Measurements from ENCODE around the gene KLHL6. TPM values are rescaled to one million over a fixed set of nuclear protein-coding genes. Genes with fewer than 3 reads are reported as not detected.

KLHL6 gene
- total and polyA plus RNA-seq, 10 of the 15 experiments (the other 5 are each of a cell fraction or from before 2014, with no cell fraction given): 4.0 to 91.8 (median 24.4) TPM

GRCh38 chr3:183533412-183534132, 21.9 kb downstream of the KLHL6 start (continued):
- no peak for TF ChIP-seq E2F8 (IDR thresholded peaks at IDR 0.05; ENCODE audit: low read depth, partially characterized antibody)
- TF ChIP-seq CEBPB (IDR thresholded peaks at IDR 0.05; ENCODE audit: borderline replicate concordance in 1 of 2, low read depth in 2 of 2, low read length in 2 of 2): 0 out of 4 replicates have a peak, but pooled peaks of 1 of the 2 experiments have one; percentile 32
- no peak for TF ChIP-seq MYC (IDR thresholded peaks at IDR 0.05; ENCODE audit: insufficient read depth, insufficient read length, insufficient replicate concordance, low read length, severe bottlenecking)
- no peak for TF ChIP-seq POLR2AphosphoS2 (IDR thresholded peaks at IDR 0.05; ENCODE audit: low read depth, low read length)
- no peak for TF ChIP-seq ATF3 (IDR thresholded peaks at IDR 0.05; ENCODE audit: borderline replicate concordance, extremely low read depth, low read depth, low read length)
- no peak for TF ChIP-seq CHD4 (IDR thresholded peaks at IDR 0.05)
- TF ChIP-seq MTA2 (IDR thresholded peaks at IDR 0.05; ENCODE audit: low read depth): peak; percentile 70
- TF ChIP-seq ZNF207 (IDR thresholded peaks at IDR 0.05; ENCODE audit: borderline replicate concordance): no peak
- no peak for TF ChIP-seq RBBP5 (conservative IDR thresholded peaks at IDR 0.05)
- no peak; the same call in 1 of the 2 replicates for TF ChIP-seq NBN (IDR thresholded peaks at IDR 0.05)
- peak; percentile 84 to 86 for TF ChIP-seq BHLHE40 (IDR thresholded peaks at IDR 0.05; ENCODE audit: borderline replicate concordance in 1 of 2, low read depth in 2 of 2, low read length in 1 of 2)
- TF ChIP-seq NR2C1 (IDR thresholded peaks at IDR 0.05): no peak
- TF ChIP-seq EZH2 (IDR thresholded peaks at IDR 0.05; ENCODE audit: borderline replicate concordance, control insufficient read depth, low read depth, low read length): no peak
- TF ChIP-seq, protein P1, sequence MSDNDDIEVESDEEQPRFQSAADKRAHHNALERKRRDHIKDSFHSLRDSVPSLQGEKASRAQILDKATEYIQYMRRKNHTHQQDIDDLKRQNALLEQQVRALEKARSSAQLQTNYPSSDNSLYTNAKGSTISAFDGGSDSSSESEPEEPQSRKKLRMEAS (IDR thresholded peaks at IDR 0.05; ENCODE audit: low read depth, low read length): no peak
- TF ChIP-seq, protein P2, sequence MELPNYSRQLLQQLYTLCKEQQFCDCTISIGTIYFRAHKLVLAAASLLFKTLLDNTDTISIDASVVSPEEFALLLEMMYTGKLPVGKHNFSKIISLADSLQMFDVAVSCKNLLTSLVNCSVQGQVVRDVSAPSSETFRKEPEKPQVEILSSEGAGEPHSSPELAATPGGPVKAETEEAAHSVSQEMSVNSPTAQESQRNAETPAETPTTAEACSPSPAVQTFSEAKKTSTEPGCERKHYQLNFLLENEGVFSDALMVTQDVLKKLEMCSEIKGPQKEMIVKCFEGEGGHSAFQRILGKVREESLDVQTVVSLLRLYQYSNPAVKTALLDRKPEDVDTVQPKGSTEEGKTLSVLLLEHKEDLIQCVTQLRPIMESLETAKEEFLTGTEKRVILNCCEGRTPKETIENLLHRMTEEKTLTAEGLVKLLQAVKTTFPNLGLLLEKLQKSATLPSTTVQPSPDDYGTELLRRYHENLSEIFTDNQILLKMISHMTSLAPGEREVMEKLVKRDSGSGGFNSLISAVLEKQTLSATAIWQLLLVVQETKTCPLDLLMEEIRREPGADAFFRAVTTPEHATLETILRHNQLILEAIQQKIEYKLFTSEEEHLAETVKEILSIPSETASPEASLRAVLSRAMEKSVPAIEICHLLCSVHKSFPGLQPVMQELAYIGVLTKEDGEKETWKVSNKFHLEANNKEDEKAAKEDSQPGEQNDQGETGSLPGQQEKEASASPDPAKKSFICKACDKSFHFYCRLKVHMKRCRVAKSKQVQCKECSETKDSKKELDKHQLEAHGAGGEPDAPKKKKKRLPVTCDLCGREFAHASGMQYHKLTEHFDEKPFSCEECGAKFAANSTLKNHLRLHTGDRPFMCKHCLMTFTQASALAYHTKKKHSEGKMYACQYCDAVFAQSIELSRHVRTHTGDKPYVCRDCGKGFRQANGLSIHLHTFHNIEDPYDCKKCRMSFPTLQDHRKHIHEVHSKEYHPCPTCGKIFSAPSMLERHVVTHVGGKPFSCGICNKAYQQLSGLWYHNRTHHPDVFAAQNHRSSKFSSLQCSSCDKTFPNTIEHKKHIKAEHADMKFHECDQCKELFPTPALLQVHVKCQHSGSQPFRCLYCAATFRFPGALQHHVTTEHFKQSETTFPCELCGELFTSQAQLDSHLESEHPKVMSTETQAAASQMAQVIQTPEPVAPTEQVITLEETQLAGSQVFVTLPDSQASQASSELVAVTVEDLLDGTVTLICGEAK (IDR thresholded peaks at IDR 0.05; ENCODE audit: borderline replicate concordance): no peak
- peak; percentile 42; the same call in 1 of the 2 replicates for TF ChIP-seq MTA3 (IDR thresholded peaks at IDR 0.05; ENCODE audit: borderline replicate concordance, low read length)
- TF ChIP-seq CBX3 (IDR thresholded peaks at IDR 0.05; ENCODE audit: borderline replicate concordance, low read depth): no peak
- no peak for TF ChIP-seq ZZZ3 (IDR thresholded peaks at IDR 0.05; ENCODE audit: control insufficient read depth, insufficient read length, low read depth)
- TF ChIP-seq NFXL1 (IDR thresholded peaks at IDR 0.05; ENCODE audit: borderline replicate concordance): no peak
- TF ChIP-seq FOS (IDR thresholded peaks at IDR 0.05; ENCODE audit: borderline replicate concordance, extremely low read depth, insufficient read length): no peak
- peak; percentile 26; the same call in 1 of the 3 replicates for TF ChIP-seq POU2F2 (IDR thresholded peaks at IDR 0.05; ENCODE audit: borderline replicate concordance, low read depth, low read length)
- TF ChIP-seq IKZF1 (conservative IDR thresholded peaks at IDR 0.05): no peak; the same call in none of the 2 replicates
- TF ChIP-seq CREB1 (IDR thresholded peaks at IDR 0.05; ENCODE audit: low read depth): peak; percentile 47; the same call in 1 of the 2 replicates
